ENCODE data around the gene MIX23.

The MIX23 gene

GRCh38 chr3:122407946-122408345 is 24.9 kb upstream of the MIX23 start:
- DNase-seq = no peak
- H3K4me1 ChIP-seq (ENCODE audit: control extremely low read depth in 1 of 4, control insufficient read depth in 4 of 4, insufficient read depth in 4 of 4, low read length in 3 of 4) = peaks cover 5 to 21% (median 9%) of the 10 kb centered on the region in 4 experiments
- H3K4me3 ChIP-seq (ENCODE audit: control insufficient read depth in 1 of 7, extremely low read depth in 1 of 7, insufficient read depth in 4 of 7, low read depth in 2 of 7, low read length in 6 of 7) = no peak overlapping the region
- H3K27ac ChIP-seq (ENCODE audit: insufficient read depth in 1 of 2, low read depth in 1 of 2, low read length in 2 of 2, poor library complexity in 1 of 2, severe bottlenecking in 2 of 2) = no peak overlapping the region
- H3K9me3 ChIP-seq (ENCODE audit: control extremely low read depth in 1 of 5, control insufficient read depth in 4 of 5, insufficient read depth in 2 of 5, low read depth in 1 of 5, low read length in 4 of 5) = no peaks in the 10 kb centered on the region
- ChIA-PET CTCF (interaction anchor here (0.7 to 2.3 kb wide), 6 partner anchors 9 to 308 kb away, joined by 3 to 14 read pairs (median 4); partner anchors contain the start of gene FAM162A), POLR2A (no interaction called here)
- H3K36me3 ChIP-seq (ENCODE audit: control insufficient read depth in 4 of 4, insufficient read depth in 4 of 4, low read length in 3 of 4) = peaks cover 5 to 50% (median 28%) of the 10 kb centered on the region in 4 experiments
- no peaks in the 10 kb centered on the region for H3K27me3 ChIP-seq (replicated peaks in 2 of 5; ENCODE audit: control insufficient read depth in 4 of 5, insufficient read depth in 5 of 5, low read length in 4 of 5)
- no CpG with 5 or more reads among the region's 1 CpG for WGBS (ENCODE audit: insufficient coverage)

DNA sequence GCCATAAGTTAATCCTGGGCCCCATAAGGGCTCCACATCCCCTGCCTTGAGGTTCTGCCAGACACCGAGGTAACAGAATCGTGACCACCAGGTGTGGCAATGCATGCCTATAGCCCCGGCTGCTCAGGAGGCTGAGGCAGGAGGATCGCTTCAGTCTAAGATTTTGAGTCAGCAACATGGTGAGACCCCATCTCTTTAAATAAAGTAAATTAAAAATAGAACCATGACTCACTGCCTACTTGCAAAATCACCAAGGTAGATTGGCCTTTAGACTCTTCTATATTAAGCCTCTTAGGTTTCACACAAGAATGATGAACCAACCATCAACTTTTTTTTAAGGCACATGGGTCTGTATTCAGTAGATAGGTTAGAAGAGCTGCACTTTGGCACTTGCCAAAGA is 23.2 kb upstream of the MIX23 start:
- no peak overlapping the region for H3K4me3 ChIP-seq (ENCODE audit: control insufficient read depth in 1 of 7, extremely low read depth in 1 of 7, insufficient read depth in 4 of 7, low read depth in 2 of 7, low read length in 6 of 7)
- H3K36me3 ChIP-seq (ENCODE audit: control insufficient read depth in 4 of 4, insufficient read depth in 4 of 4, low read length in 3 of 4) = peaks cover 5 to 44% (median 29%) of the 10 kb centered on the region in 4 experiments
- no peaks in the 10 kb centered on the region for H3K9me3 ChIP-seq (ENCODE audit: control extremely low read depth in 1 of 5, control insufficient read depth in 4 of 5, insufficient read depth in 2 of 5, low read depth in 1 of 5, low read length in 4 of 5)
- H3K27ac ChIP-seq (ENCODE audit: insufficient read depth in 1 of 2, low read depth in 1 of 2, low read length in 2 of 2, poor library complexity in 1 of 2, severe bottlenecking in 2 of 2) = no peak overlapping the region
- no peak for DNase-seq
- POLR2A ChIA-PET = no interaction called here
- peaks cover 3 to 14% (median 8%) of the 10 kb centered on the region in 4 experiments for H3K4me1 ChIP-seq (ENCODE audit: control extremely low read depth in 1 of 4, control insufficient read depth in 4 of 4, insufficient read depth in 4 of 4, low read length in 3 of 4)
- 100% methylated on average over 4 of the region's 4 CpGs for WGBS (ENCODE audit: insufficient coverage)
- no peaks in the 10 kb centered on the region for H3K27me3 ChIP-seq (replicated peaks in 2 of 5; ENCODE audit: control insufficient read depth in 4 of 5, insufficient read depth in 5 of 5, low read length in 4 of 5)
- CTCF ChIA-PET = interaction anchor here (1.0 to 1.4 kb wide), 2 partner anchors 13 to 22 kb away, joined by 4 to 6 read pairs; partner anchors contain the start of gene FAM162A

DNA sequence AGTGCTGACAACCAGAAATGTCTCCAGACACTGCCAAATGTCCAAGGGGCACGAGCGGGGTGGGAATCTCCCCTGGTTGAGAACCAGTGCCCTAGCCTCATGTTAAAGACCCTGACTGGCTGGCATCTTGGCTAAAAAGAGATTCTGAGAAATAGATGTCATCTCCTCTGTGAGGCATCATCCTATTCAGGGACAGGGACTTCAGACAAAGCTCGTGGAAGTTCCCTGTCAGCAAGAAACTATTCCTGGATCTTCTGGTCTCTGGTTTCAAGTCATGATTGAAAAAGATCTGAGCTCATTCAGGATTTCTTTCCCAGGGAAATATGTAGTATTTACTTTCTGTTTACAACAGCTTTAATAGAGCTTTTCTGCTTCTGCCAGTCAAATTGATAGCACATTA is 22.0 kb upstream of the MIX23 start:
- 100% methylated on average over 3 of the region's 3 CpGs for WGBS (ENCODE audit: insufficient coverage)
- CTCF ChIA-PET = no interaction called here
- H3K4me1 ChIP-seq (ENCODE audit: control extremely low read depth in 1 of 4, control insufficient read depth in 4 of 4, insufficient read depth in 4 of 4, low read length in 3 of 4) = peaks cover 3 to 12% (median 7%) of the 10 kb centered on the region in 4 experiments
- peaks cover 5 to 39% (median 28%) of the 10 kb centered on the region in 4 experiments for H3K36me3 ChIP-seq (ENCODE audit: control insufficient read depth in 4 of 4, insufficient read depth in 4 of 4, low read length in 3 of 4)
- no peaks in the 10 kb centered on the region for H3K27me3 ChIP-seq (replicated peaks in 2 of 5; ENCODE audit: control insufficient read depth in 4 of 5, insufficient read depth in 5 of 5, low read length in 4 of 5)
- POLR2A ChIA-PET = no interaction called here
- no peaks in the 10 kb centered on the region for H3K9me3 ChIP-seq (ENCODE audit: control extremely low read depth in 1 of 5, control insufficient read depth in 4 of 5, insufficient read depth in 2 of 5, low read depth in 1 of 5, low read length in 4 of 5)
- no peak for DNase-seq
- H3K4me3 ChIP-seq (ENCODE audit: control insufficient read depth in 1 of 7, extremely low read depth in 1 of 7, insufficient read depth in 4 of 7, low read depth in 2 of 7, low read length in 6 of 7) = no peak overlapping the region
- H3K27ac ChIP-seq (ENCODE audit: insufficient read depth in 1 of 2, low read depth in 1 of 2, low read length in 2 of 2, poor library complexity in 1 of 2, severe bottlenecking in 2 of 2) = no peak overlapping the region

DNA sequence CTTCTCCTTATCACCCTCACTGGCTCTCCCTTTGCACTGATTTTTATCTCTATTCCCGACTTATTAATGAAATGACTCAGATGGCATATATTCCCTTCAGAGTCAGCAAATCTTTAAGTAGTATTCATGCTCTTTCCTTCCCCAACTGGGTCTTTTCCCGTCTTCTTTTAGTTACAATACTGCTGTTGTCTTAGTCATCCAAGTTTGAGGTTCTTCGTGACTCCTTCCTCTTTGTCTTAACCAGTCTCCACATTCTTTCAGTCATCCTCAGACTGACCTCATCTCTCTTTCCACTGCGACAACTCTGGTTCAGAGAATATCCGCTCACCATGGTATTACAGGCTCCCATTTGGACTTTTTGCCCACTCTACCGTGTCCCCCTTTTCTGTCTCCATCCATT is 20.5 kb upstream of the MIX23 start:
- Histone ChIP-seq H3K4me1 (ENCODE audit: control extremely low read depth in 1 of 4, control insufficient read depth in 4 of 4, insufficient read depth in 4 of 4, low read length in 3 of 4) (no peaks in the 10 kb centered on the region), H3K4me3 (ENCODE audit: control insufficient read depth in 1 of 7, extremely low read depth in 1 of 7, insufficient read depth in 4 of 7, low read depth in 2 of 7, low read length in 6 of 7) (no peak overlapping the region), H3K27me3 (replicated peaks in 2 of 5; ENCODE audit: control insufficient read depth in 4 of 5, insufficient read depth in 5 of 5, low read length in 4 of 5) (no peaks in the 10 kb centered on the region), H3K36me3 (ENCODE audit: control insufficient read depth in 4 of 4, insufficient read depth in 4 of 4, low read length in 3 of 4) (peaks cover 5 to 33% (median 28%) of the 10 kb centered on the region in 4 experiments), H3K27ac (ENCODE audit: insufficient read depth in 1 of 2, low read depth in 1 of 2, low read length in 2 of 2, poor library complexity in 1 of 2, severe bottlenecking in 2 of 2) (no peak overlapping the region), H3K9me3 (ENCODE audit: control extremely low read depth in 1 of 5, control insufficient read depth in 4 of 5, insufficient read depth in 2 of 5, low read depth in 1 of 5, low read length in 4 of 5) (no peaks in the 10 kb centered on the region)
- DNase-seq = no peak
- CTCF ChIA-PET = interaction anchor here (0.9 to 1.8 kb wide), 2 partner anchors 10 to 19 kb away, joined by 3 to 10 read pairs; partner anchors contain the start of gene FAM162A
- WGBS (ENCODE audit: insufficient coverage) = 93% methylated on average over 6 of the region's 6 CpGs
- POLR2A ChIA-PET = no interaction called here

DNA sequence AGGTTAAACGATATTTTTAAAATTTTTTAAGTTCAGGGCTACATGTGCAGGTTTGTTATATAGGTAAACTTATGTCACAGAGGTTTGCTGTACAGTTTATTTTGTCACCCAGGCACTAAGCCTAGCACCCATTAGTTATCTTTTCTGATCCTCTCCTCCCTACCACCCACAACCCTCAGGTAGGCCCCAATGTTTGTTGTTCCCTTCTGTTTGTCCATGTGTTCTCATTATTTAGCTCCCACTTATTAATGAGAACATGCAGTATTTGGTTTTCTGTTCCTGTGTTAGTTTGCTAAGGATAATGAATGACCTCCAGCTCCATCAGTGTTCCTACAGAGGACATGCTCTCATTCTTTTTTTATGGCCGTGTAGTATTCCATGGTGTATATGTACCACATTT is 15.9 kb upstream of the MIX23 start:
- Histone ChIP-seq H3K4me3 (ENCODE audit: control insufficient read depth in 1 of 7, extremely low read depth in 1 of 7, insufficient read depth in 4 of 7, low read depth in 2 of 7, low read length in 6 of 7) (no peak overlapping the region), H3K27ac (ENCODE audit: insufficient read depth in 1 of 2, low read depth in 1 of 2, low read length in 2 of 2, poor library complexity in 1 of 2, severe bottlenecking in 2 of 2) (no peak overlapping the region), H3K27me3 (replicated peaks in 2 of 5; ENCODE audit: control insufficient read depth in 4 of 5, insufficient read depth in 5 of 5, low read length in 4 of 5) (no peaks in the 10 kb centered on the region), H3K36me3 (ENCODE audit: control insufficient read depth in 4 of 4, insufficient read depth in 4 of 4, low read length in 3 of 4) (peaks cover 0 to 12% (median 7%) of the 10 kb centered on the region in 4 experiments), H3K9me3 (ENCODE audit: control extremely low read depth in 1 of 5, control insufficient read depth in 4 of 5, insufficient read depth in 2 of 5, low read depth in 1 of 5, low read length in 4 of 5) (no peaks in the 10 kb centered on the region), H3K4me1 (ENCODE audit: control extremely low read depth in 1 of 4, control insufficient read depth in 4 of 4, insufficient read depth in 4 of 4, low read length in 3 of 4) (peaks cover 0 to 7% (median under 1%) of the 10 kb centered on the region in 4 experiments)
- POLR2A ChIA-PET = no interaction called here
- CTCF ChIA-PET = interaction anchor here (0.9 to 2.2 kb wide), 3 partner anchors 11 to 280 kb away, joined by 3 to 6 read pairs (median 3); no protein-coding TSS in a partner anchor
- no CpG with 5 or more reads among the region's 2 CpGs for WGBS (ENCODE audit: insufficient coverage)
- no peak for DNase-seq

DNA sequence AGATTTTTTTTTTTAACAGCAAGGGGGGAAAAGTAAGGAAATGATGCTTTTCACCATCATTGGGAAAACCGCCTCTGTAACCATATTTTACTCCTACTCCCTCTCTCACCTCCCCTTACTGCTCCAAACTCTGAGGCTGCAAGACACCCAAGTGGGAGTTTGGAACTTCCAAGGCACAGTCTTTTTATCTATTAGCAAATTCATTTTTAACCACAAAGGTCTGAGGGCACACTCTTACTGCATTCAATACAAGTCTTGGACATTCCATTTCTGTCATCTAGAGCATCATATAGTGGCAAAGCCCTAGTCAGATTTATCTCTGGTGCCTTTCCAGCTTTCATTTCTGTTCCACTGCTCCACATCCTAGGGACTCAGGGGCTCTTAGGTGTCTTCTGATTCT is 14.2 kb upstream of the MIX23 start:
- Histone ChIP-seq H3K27ac (ENCODE audit: insufficient read depth in 1 of 2, low read depth in 1 of 2, low read length in 2 of 2, poor library complexity in 1 of 2, severe bottlenecking in 2 of 2) (no peak overlapping the region), H3K36me3 (ENCODE audit: control insufficient read depth in 4 of 4, insufficient read depth in 4 of 4, low read length in 3 of 4) (peaks cover 0 to 5% (median 0%) of the 10 kb centered on the region in 4 experiments), H3K9me3 (ENCODE audit: control extremely low read depth in 1 of 5, control insufficient read depth in 4 of 5, insufficient read depth in 2 of 5, low read depth in 1 of 5, low read length in 4 of 5) (no peaks in the 10 kb centered on the region), H3K4me3 (ENCODE audit: control insufficient read depth in 1 of 7, extremely low read depth in 1 of 7, insufficient read depth in 4 of 7, low read depth in 2 of 7, low read length in 6 of 7) (no peak overlapping the region), H3K27me3 (replicated peaks in 2 of 5; ENCODE audit: control insufficient read depth in 4 of 5, insufficient read depth in 5 of 5, low read length in 4 of 5) (no peaks in the 10 kb centered on the region), H3K4me1 (ENCODE audit: control extremely low read depth in 1 of 4, control insufficient read depth in 4 of 4, insufficient read depth in 4 of 4, low read length in 3 of 4) (peaks cover 0 to 10% (median 2%) of the 10 kb centered on the region in 4 experiments)
- WGBS (ENCODE audit: insufficient coverage) = no CpG with 5 or more reads among the region's 1 CpG
- POLR2A ChIA-PET = no interaction called here
- DNase-seq = no peak
- CTCF ChIA-PET = no interaction called here

DNA sequence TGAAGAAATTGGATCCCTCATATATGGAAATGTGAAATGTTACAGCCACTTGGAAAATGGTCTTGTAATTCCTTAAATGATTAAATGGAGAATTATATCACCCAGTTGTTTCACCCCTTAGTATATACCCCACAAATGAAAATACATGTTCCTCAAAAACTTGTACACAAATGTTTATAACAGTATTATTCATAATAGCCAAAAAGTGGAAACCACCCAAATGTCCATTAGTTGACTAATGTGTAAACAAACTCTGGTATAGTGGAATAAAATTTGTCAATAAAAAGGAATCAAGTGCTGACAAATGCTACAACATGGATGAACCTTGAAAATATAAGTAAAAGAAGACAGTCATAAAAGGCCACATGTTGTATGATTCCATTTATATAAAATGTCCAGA is 13.5 kb upstream of the MIX23 start:
- ChIA-PET CTCF (interaction anchor here (1.2 kb wide), 1 partner anchor 12 kb away, joined by 3 read pairs; no protein-coding TSS in a partner anchor), POLR2A (no interaction called here)
- Histone ChIP-seq H3K9me3 (ENCODE audit: control extremely low read depth in 1 of 5, control insufficient read depth in 4 of 5, insufficient read depth in 2 of 5, low read depth in 1 of 5, low read length in 4 of 5) (no peaks in the 10 kb centered on the region), H3K36me3 (ENCODE audit: control insufficient read depth in 4 of 4, insufficient read depth in 4 of 4, low read length in 3 of 4) (peaks cover 0 to 5% (median 0%) of the 10 kb centered on the region in 4 experiments), H3K4me3 (ENCODE audit: control insufficient read depth in 1 of 7, extremely low read depth in 1 of 7, insufficient read depth in 4 of 7, low read depth in 2 of 7, low read length in 6 of 7) (no peak overlapping the region), H3K27me3 (replicated peaks in 2 of 5; ENCODE audit: control insufficient read depth in 4 of 5, insufficient read depth in 5 of 5, low read length in 4 of 5) (no peaks in the 10 kb centered on the region), H3K27ac (ENCODE audit: insufficient read depth in 1 of 2, low read depth in 1 of 2, low read length in 2 of 2, poor library complexity in 1 of 2, severe bottlenecking in 2 of 2) (no peak overlapping the region), H3K4me1 (ENCODE audit: control extremely low read depth in 1 of 4, control insufficient read depth in 4 of 4, insufficient read depth in 4 of 4, low read length in 3 of 4) (peaks cover 0 to 10% (median 2%) of the 10 kb centered on the region in 4 experiments)
- DNase-seq = no peak
